Superior temporal gyrus (tissue), 1 donor: ENCODE results near the gene GRIP2.

Source experiments
- DNase-seq: peaks from one replicate; pipeline ENCODE4 v3.0.0-alpha.2; 2016; ENCODE audit errors: extremely low spot score

The GRIP2 gene

GRCh38 chr3:14485981-14486380 lies 54.2 kb downstream of the GRIP2 start:
- DNase-seq = no peak

- no peak for DNase-seq
These were observed 55.4 kb downstream of the GRIP2 start for GRCh38 chr3:14484741-14485140.

DNA sequence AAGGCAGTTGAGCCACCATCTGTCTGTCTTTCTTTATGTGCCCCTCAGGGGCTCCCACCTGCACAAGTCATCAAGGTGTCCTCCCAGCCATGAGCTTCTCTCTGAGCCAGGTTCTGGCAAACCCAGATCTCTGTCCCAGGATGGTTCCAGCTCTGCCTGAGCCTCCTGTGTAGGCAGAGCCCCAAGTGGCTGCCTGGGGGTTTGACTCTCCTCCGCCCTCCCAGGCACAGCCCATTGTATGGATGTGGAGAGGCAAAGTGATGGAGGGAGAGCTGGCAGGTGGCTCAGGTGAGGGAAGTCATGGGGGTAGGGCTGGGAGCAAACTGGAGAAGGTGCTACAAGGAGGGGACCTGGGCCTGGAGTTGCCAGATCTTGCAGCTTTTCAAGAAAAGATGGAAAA lies 56.9 kb downstream of the GRIP2 start:
- no peak for DNase-seq

DNA sequence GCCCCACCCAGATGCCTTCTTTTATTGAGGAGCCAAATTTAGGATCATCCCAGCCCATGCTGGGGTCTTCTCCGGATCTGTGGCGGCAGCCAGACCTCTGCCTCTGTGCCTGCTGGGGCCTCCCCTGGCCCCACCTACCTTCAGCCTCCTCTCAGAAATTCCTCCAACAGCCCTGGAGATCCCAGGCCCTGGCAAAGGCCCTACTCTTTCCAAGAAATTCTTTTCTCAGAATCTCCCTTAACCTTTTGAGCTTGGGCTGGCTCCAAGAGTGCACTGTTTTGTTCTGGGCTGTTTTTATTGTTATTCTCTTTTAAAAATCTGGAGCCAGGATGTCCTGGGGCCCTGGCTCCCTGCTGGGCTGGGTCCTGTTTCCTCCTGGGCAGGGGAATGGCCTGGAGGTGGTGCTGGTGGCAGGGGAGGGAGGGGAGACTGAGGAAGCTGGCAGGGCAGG lies 57.8 kb downstream of the GRIP2 start:
- no peak for DNase-seq

GRCh38 chr3:14481646-14482036 lies 58.5 kb downstream of the GRIP2 start:
- no peak for DNase-seq

DNA sequence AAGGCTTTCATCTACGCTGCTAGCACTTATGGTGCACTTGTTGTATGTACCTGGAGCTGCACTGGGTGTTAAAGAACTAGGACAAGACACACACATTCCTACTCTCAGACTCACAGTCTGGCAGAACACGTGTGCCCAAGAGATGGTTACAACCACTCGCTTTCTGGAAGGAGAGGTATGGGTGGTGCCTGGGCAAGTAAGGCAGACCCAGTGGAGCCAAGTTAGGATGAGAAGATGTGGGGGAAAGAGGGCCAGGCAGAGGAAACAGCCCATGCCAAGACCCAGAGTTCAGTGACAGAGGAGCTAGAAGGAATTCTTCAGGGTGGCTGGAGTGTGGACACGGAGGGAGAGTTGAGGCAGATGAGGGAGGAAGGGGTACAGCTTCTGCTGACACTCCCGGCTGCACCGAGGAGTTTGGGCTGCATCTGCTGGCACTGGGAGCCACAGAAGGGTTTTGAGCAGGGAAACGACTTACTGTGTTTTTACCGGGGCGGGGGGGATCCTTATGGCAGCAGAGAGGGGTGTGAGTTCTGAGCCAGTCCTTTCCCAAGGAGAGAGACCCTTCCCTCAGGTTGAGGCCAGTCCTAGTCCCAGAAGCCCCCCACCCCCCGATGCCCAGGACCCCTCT lies 59.0 kb downstream of the GRIP2 start:
- no peak for DNase-seq

GRCh38 chr3:14480207-14481017 lies 59.7 kb downstream of the GRIP2 start:
- DNase-seq = no peak

GRCh38 chr3:14479591-14479990 lies 60.6 kb downstream of the GRIP2 start:
- no peak for DNase-seq

GRCh38 chr3:14478956-14479550 lies 61.1 kb downstream of the GRIP2 start:
- no peak for DNase-seq

DNA sequence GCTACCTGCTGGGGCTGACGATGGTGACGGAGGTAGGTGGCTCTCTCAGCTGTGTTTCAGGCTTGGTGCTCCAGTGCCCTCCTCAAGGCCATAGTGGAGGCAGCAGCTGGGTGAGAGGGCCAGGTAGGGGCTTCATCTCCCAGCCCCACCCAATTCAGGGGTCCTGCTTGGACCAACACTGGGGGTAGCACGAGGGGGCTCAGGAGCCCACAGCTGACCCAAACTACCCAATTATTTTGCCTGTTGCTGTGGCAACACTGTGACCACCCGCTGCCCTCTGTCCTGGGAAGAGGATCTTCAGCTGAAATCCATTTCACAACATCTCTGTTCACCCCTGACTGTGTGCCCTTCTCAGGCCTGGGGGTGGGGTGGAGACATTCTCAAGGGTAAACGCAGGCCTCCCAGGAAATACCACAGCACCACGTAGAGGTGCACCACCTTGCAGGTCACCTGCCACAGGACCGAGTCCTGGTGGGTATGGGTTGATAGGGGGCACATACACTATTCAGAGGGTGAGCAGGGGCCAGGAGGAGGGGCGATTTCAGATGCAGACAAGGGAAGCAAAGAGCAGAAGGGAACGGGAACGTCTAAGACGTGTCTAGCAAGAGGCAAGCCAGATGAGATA lies 62.7 kb downstream of the GRIP2 start:
- no peak for DNase-seq

GRCh38 chr3:14476583-14477265 lies 63.4 kb downstream of the GRIP2 start:
- DNase-seq = no peak

DNA sequence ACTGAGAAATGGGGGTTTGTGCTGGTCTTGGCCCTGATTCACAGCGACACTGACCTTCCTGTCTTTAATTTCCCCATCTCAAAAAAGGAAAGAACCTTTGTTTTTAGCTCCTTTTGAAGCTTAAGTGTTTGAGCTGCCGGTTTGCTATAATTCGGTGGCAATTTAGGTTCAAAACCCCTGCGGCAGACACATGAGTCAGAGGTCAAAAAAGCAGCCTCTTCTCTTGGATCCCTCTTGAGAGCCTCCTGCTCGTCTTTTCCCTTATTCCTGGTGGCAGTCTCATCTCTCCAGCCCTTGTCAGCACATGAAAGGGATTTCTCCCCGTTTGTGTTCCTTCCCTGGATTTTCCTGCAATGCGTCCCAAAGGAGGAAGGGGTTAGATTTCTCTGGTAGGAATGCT lies 64.5 kb downstream of the GRIP2 start:
- no peak for DNase-seq

DNA sequence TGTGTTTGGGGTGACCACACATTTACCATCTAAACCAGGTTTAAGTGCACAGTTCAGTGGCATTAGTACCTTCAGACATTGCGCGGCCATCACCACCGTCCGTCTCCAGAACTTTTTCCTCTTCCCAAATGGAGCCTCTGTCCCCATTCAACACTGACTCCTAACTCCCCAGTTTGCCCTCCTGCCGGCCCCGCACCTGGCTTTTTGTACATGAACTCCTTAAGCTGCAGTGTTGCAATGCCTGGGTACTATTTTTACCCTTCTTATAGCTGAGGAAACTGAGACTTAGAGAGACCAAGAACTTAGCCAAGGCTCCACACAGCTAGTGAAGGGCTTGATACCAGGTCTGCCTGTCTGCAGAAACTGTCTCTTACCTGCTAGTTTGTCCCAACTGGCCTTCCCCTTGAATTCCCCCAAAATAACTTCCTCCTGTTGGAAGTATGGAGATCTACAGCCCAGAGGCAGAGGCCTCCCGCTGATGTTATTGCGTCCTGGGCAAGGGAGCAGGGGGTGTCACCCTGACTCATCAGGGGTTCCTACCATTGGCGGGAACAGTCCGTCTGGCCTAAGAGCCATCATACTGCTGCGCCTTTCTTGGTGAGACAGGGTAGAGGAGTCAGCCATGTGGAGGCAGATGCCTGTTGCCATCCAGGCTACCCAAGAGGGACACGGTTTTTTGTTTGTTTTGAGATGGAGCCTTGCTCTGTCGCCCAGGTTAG lies 65.6 kb downstream of the GRIP2 start:
- no peak for DNase-seq

- no peak for DNase-seq
These were observed 66.7 kb downstream of the GRIP2 start for GRCh38 chr3:14473411-14473891.

- no peak for DNase-seq
These were observed 67.4 kb downstream of the GRIP2 start for GRCh38 chr3:14472471-14473351.

DNA sequence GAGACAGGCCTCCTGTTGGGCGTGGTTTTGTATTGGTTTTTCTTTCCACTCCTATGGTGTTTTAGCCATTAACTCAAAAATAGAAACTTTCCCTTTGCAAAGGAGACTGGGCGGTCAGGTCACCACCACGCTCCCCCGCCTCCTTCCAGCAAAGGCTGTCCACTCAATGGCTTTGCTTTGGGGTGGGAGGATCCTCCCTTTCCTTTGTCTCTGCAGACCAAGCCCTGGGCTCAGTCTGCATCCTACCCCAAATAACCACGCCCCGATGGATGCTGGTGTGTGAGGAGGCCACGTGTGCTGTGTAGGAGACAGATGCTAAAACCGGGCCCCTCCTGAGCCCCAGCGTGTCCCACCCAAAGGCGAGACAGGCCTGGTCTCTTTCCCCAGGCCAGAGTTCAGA lies 68.5 kb downstream of the GRIP2 start:
- DNase-seq = no peak

- no peak for DNase-seq
These were observed 69.1 kb downstream of the GRIP2 start for GRCh38 chr3:14471016-14471415.

- no peak for DNase-seq
These were observed 69.7 kb downstream of the GRIP2 start for GRCh38 chr3:14470461-14470860.

GRCh38 chr3:14468621-14468981 lies 71.5 kb downstream of the GRIP2 start:
- DNase-seq = no peak
